Ovary (tissue), 3 donors: ENCODE results near the gene GANAB.

ENCODE experiments used
- EP300 ChIP-seq: sonication (generic); formaldehyde crosslinking; IDR thresholded peaks from one replicate; pipeline ENCODE4 v1.6.1; 2017; ENCODE audit warnings: antibody characterized with exemption
- TF ChIP-seq, protein P1 (sequence below), 3 donors: fragments of 450-650 bp in 2 of 3; fragments of 200-600 bp in 1 of 3; IDR thresholded peaks; one replicate each; pipeline versions ENCODE4 v1.5.1 to v1.8.0; 2016 to 2022; ENCODE audit warnings: antibody characterized with exemption in 3 of 3, mild to moderate bottlenecking in 1 of 3
- donor health status: DM: no; HTN: no; CAD: no.

DNA sequence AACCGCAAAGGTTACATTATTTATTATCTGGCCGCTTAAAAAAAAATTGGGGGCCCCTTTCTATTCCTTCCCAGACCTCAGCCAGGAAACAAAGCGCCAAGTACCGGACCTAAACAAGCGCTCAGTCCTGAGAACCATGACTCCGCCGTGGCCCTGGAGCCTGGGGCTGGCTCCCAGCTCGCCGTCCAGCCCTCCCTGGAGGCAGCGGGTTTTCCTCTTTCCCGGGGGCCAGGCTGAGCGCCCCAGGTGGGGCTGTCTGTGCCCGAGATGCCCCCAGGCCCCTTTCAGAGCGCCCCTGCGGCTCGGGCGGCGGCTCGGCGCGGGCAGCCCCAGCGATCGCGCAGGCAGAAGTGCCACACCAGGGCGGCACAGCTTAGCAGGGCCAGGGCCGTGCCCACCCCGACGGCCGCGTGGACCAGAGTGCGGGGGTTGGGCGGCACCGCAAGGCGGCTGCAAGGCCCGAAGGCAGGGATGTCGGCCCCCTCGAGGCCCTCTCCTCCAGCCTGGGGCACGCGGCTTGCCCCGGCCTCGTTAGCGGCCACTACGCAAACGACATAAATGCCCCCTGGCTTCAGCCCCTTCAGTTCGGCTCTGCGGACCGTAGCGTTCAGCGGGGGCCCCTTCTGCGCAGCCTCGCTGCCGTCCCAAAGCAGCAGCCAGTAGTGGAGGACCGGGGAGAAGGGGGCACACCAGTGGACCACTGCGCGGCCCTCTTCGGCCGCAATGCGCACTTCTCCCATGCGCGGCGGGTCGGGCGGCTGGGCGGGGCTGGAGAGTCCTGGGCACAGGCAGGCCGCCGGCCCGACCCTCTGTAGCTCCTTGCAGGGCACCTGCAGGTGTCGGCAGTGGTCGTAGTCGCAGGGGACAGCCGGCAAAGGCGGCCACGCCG lies 41.3 kb upstream of the GANAB start:
- TF ChIP-seq, protein P1, sequence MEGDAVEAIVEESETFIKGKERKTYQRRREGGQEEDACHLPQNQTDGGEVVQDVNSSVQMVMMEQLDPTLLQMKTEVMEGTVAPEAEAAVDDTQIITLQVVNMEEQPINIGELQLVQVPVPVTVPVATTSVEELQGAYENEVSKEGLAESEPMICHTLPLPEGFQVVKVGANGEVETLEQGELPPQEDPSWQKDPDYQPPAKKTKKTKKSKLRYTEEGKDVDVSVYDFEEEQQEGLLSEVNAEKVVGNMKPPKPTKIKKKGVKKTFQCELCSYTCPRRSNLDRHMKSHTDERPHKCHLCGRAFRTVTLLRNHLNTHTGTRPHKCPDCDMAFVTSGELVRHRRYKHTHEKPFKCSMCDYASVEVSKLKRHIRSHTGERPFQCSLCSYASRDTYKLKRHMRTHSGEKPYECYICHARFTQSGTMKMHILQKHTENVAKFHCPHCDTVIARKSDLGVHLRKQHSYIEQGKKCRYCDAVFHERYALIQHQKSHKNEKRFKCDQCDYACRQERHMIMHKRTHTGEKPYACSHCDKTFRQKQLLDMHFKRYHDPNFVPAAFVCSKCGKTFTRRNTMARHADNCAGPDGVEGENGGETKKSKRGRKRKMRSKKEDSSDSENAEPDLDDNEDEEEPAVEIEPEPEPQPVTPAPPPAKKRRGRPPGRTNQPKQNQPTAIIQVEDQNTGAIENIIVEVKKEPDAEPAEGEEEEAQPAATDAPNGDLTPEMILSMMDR (IDR thresholded peaks at IDR 0.05) = no peak
- no peak for TF ChIP-seq EP300
